Stimulated activated CD8-positive, alpha-beta memory T cell treated with anti-CD3 and anti-CD28 coated beads, Interleukin-7, amount 100 ng/mL, for 4 hours (primary cell): ENCODE results near the gene ALKBH2.
A peak's percentile ranks its signal among the peaks of the same experiment; 100 is the strongest.

Experiments
- DNase-seq, 2 donors: peaks; one replicate each; pipeline ENCODE4 v3.0.0-alpha.2; 2020; ENCODE audit warnings: low read depth in 2 of 2

ALKBH2 gene

GRCh38 chr12:109093022-109093918 lies at the start of gene ALKBH2:
ALKBH2 (minus strand) TSS chr12:109093472; CDS start chr12:109092786, 686 bp downstream.
- DNase-seq, result peak; percentile 93 to 94

- DNase-seq, result no peak
These were observed 47.3 kb upstream of the ALKBH2 start for GRCh38 chr12:109140560-109140959.

GRCh38 chr12:109139791-109140190 lies 46.5 kb upstream of the ALKBH2 start:
- DNase-seq, result no peak

- no peak for DNase-seq
These were observed 46.1 kb upstream of the ALKBH2 start for GRCh38 chr12:109139360-109139759.

- DNase-seq, result no peak
These were observed 43.8 kb upstream of the ALKBH2 start for GRCh38 chr12:109137055-109137454.

GRCh38 chr12:109134186-109134917 lies 41.1 kb upstream of the ALKBH2 start:
- no peak for DNase-seq

- no peak for DNase-seq
These were observed 38.1 kb upstream of the ALKBH2 start for GRCh38 chr12:109131154-109132050.

- DNase-seq, result no peak
These were observed 37.3 kb upstream of the ALKBH2 start for GRCh38 chr12:109130297-109131153.

GRCh38 chr12:109127533-109128242 lies 34.4 kb upstream of the ALKBH2 start:
- no peak for DNase-seq

GRCh38 chr12:109126784-109127183 lies 33.5 kb upstream of the ALKBH2 start:
- no peak for DNase-seq

GRCh38 chr12:109125791-109126190 lies 32.5 kb upstream of the ALKBH2 start:
- DNase-seq, result no peak

GRCh38 chr12:109124878-109125648 lies 31.8 kb upstream of the ALKBH2 start:
- DNase-seq, result no peak

- no peak for DNase-seq
These were observed 28.1 kb upstream of the ALKBH2 start for GRCh38 chr12:109121346-109121880.

- no peak for DNase-seq
These were observed 27.3 kb upstream of the ALKBH2 start for GRCh38 chr12:109120557-109120956.

GRCh38 chr12:109120095-109120494 lies 26.8 kb upstream of the ALKBH2 start:
- DNase-seq, result no peak

GRCh38 chr12:109116611-109116949 lies 23.3 kb upstream of the ALKBH2 start:
- DNase-seq, result no peak

- DNase-seq, result no peak
These were observed 22.7 kb upstream of the ALKBH2 start, which contains the start of gene ACACB for GRCh38 chr12:109115758-109116610. ACACB (plus strand) TSS chr12:109116587; CDS start chr12:109139406, 22,819 bp downstream.

- no peak for DNase-seq
These were observed 22.1 kb upstream of the ALKBH2 start for GRCh38 chr12:109115404-109115757.
